Thyroid gland (tissue), 4 donors: ENCODE measurements around the gene MRC2.

Experiments
- POLR2A ChIP-seq, 2 donors: fragments of 450-650 bp; IDR thresholded peaks; one replicate each; pipeline ENCODE4 v1.6.1; 2017; ENCODE audit warnings: antibody characterized with exemption in 2 of 2, mild to moderate bottlenecking in 2 of 2, moderate library complexity in 1 of 2
- TF ChIP-seq, protein P1 (sequence below), 6 experiments: fragments of 200-600 bp in 3 of 6; fragments of 450-650 bp in 3 of 6; sonication (generic) in 3 of 6; IDR thresholded peaks; one replicate each; pipeline ENCODE4 v1.5.1; 2016 to 2019; ENCODE audit warnings: antibody characterized with exemption in 6 of 6, mild to moderate bottlenecking in 2 of 6, inconsistent platforms in 1 of 6, moderate library complexity in 1 of 6

GRCh38 chr17:62671553-62671952 is 44.1 kb downstream of the MRC2 start:
- TF ChIP-seq POLR2A (IDR thresholded peaks at IDR 0.05) = no peak
- TF ChIP-seq, protein P1, sequence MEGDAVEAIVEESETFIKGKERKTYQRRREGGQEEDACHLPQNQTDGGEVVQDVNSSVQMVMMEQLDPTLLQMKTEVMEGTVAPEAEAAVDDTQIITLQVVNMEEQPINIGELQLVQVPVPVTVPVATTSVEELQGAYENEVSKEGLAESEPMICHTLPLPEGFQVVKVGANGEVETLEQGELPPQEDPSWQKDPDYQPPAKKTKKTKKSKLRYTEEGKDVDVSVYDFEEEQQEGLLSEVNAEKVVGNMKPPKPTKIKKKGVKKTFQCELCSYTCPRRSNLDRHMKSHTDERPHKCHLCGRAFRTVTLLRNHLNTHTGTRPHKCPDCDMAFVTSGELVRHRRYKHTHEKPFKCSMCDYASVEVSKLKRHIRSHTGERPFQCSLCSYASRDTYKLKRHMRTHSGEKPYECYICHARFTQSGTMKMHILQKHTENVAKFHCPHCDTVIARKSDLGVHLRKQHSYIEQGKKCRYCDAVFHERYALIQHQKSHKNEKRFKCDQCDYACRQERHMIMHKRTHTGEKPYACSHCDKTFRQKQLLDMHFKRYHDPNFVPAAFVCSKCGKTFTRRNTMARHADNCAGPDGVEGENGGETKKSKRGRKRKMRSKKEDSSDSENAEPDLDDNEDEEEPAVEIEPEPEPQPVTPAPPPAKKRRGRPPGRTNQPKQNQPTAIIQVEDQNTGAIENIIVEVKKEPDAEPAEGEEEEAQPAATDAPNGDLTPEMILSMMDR (IDR thresholded peaks at IDR 0.05) = no peak
